GM12892 (cell line): ENCODE data around the gene STOM.
"Not testable (repeated sequence)": the region's sequence is repeated elsewhere in the genome, so short reads cannot be mapped to it uniquely, and the experiment has no call there.

ENCODE experiments used
- DNase-seq: peaks from one replicate; pipeline ENCODE4 v3.0.0; 2011; ENCODE audit not compliant: insufficient read length
- FAIRE-seq: peaks from 2 replicates; lab custom pipeline; 2011; peaks lifted over from hg19 to GRCh38; lab: Jason Lieb, UNC
- POLR2A ChIP-seq: IDR thresholded peaks from 2 replicates; pipeline ENCODE4 v1.6.1; 2011; ENCODE audit warnings: low read depth, low read length, control low read depth
- POLR2AphosphoS5 ChIP-seq: IDR thresholded peaks from 2 replicates; pipeline ENCODE4 v1.6.1; 2011; ENCODE audit warnings: low read depth, low read length, control low read depth
- TAF1 ChIP-seq: IDR thresholded peaks from 2 replicates; pipeline ENCODE4 v1.6.1; 2011; ENCODE audit warnings: low read depth, mild to moderate bottlenecking, control low read depth, low read length, borderline replicate concordance

STOM gene

GRCh38 chr9:121296213-121297127 lies 73.6 kb downstream of the STOM start:
- DNase-seq (no peak), FAIRE-seq (no peak)
- TF ChIP-seq POLR2A, result no peak
- no peak for TF ChIP-seq POLR2AphosphoS5
- TF ChIP-seq TAF1, result no peak

GRCh38 chr9:121295662-121296191 lies 74.3 kb downstream of the STOM start:
- FAIRE-seq, result no peak
- TF ChIP-seq POLR2A, result no peak
- no peak for TF ChIP-seq TAF1
- TF ChIP-seq POLR2AphosphoS5, result no peak
- no peak for DNase-seq

- no peak for TF ChIP-seq POLR2A
- no peak for TF ChIP-seq TAF1
- TF ChIP-seq POLR2AphosphoS5, result no peak
- DNase-seq, result no peak
- FAIRE-seq, result no peak
Observed at GRCh38 chr9:121294866-121295661, 75.0 kb downstream of the STOM start.

GRCh38 chr9:121294151-121294743 lies 75.8 kb downstream of the STOM start:
- DNase-seq (no peak), FAIRE-seq (no peak)
- TF ChIP-seq POLR2AphosphoS5 (no peak), TAF1 (no peak), POLR2A (no peak)

GRCh38 chr9:121292801-121293241 lies 77.2 kb downstream of the STOM start:
- TF ChIP-seq TAF1 (no peak), POLR2AphosphoS5 (no peak), POLR2A (no peak)
- no peak for DNase-seq
- FAIRE-seq, result no peak

GRCh38 chr9:121292051-121292450 lies 78.0 kb downstream of the STOM start:
- TF ChIP-seq POLR2A, result no peak
- no peak for TF ChIP-seq TAF1
- TF ChIP-seq POLR2AphosphoS5, result no peak
- no peak for FAIRE-seq
- DNase-seq, result no peak

- not testable (repeated sequence) for FAIRE-seq, DNase-seq
Observed at GRCh38 chr9:121291536-121291935, 78.5 kb downstream of the STOM start.

GRCh38 chr9:121289772-121290370 lies 80.2 kb downstream of the STOM start:
- FAIRE-seq (no peak), DNase-seq (no peak)
- TF ChIP-seq POLR2A, result no peak
- no peak for TF ChIP-seq POLR2AphosphoS5
- no peak for TF ChIP-seq TAF1

- FAIRE-seq, result no peak
- no peak for TF ChIP-seq POLR2AphosphoS5
- TF ChIP-seq POLR2A, result no peak
- TF ChIP-seq TAF1, result no peak
- DNase-seq, result no peak
Observed at GRCh38 chr9:121289026-121289771, 80.9 kb downstream of the STOM start.
